Keratinocyte (primary cell): ENCODE data around the gene ABHD6.

Source experiments
- CTCF ChIP-seq, 3 experiments: IDR thresholded peaks in 1 of 3; conservative IDR thresholded peaks in 1 of 3; optimal IDR thresholded peaks in 1 of 3; 2 replicates in 2 of 3; 3 replicates in 1 of 3; pipeline versions ENCODE3 to v1.5.1; 2011; ENCODE audit warnings: low read length in 3 of 3, mild to moderate bottlenecking in 3 of 3, moderate library complexity in 2 of 3, control low read depth in 1 of 3, inconsistent platforms in 1 of 3; ENCODE audit not compliant: insufficient read depth in 2 of 3; ENCODE audit errors: extremely low read depth in 1 of 3
- EZH2 ChIP-seq: IDR thresholded peaks from one replicate; pipeline ENCODE4 v1.6.1; 2012; ENCODE audit warnings: inconsistent platforms, mild to moderate bottlenecking, low read length, moderate library complexity

- TF ChIP-seq CTCF (optimal IDR thresholded peaks at IDR 0.05 in 1 of 3, IDR thresholded peaks at IDR 0.05 in 1 of 3, conservative IDR thresholded peaks at IDR 0.05 in 1 of 3; ENCODE audit: extremely low read depth in 1 of 3, insufficient read depth in 2 of 3, low read length in 3 of 3) (no peak), EZH2 (no peak)
These were observed 103.8 kb downstream of the ABHD6 start for GRCh38 chr3:58341376-58341775.
